ENCODE results near the gene CA10. TPM values are rescaled to one million over a fixed set of nuclear protein-coding genes. Genes with fewer than 3 reads are reported as not detected.

The CA10 gene
- total and polyA plus RNA-seq, 2 experiments from 2014 or later = 0.33 TPM; not detected in 1

- Histone ChIP-seq H3K27ac (no peak overlapping the region), H3K9me2 (replicated peaks; ENCODE audit: insufficient read depth) (no peaks in the 10 kb centered on the region), H3K4me3 (no peak overlapping the region), H3K4me1 (ENCODE audit: insufficient read depth) (no peaks in the 10 kb centered on the region), H3K9me3 (ENCODE audit: low read depth) (no peaks in the 10 kb centered on the region), H3K27me3 (no peaks in the 10 kb centered on the region), H4K20me1 (ENCODE audit: insufficient read depth, poor library complexity, severe bottlenecking) (no peaks in the 10 kb centered on the region), H3K36me3 (replicated peaks; ENCODE audit: insufficient read depth, low read depth) (no peaks in the 10 kb centered on the region), H3K79me2 (no peaks in the 10 kb centered on the region), H2AFZ (no peak overlapping the region), H3K4me2 (no peak overlapping the region)
- no peak for TF ChIP-seq EZH2phosphoT487 (IDR thresholded peaks at IDR 0.05; ENCODE audit: low read depth, severe bottlenecking, unreplicated experiment)
- TF ChIP-seq, protein P1, sequence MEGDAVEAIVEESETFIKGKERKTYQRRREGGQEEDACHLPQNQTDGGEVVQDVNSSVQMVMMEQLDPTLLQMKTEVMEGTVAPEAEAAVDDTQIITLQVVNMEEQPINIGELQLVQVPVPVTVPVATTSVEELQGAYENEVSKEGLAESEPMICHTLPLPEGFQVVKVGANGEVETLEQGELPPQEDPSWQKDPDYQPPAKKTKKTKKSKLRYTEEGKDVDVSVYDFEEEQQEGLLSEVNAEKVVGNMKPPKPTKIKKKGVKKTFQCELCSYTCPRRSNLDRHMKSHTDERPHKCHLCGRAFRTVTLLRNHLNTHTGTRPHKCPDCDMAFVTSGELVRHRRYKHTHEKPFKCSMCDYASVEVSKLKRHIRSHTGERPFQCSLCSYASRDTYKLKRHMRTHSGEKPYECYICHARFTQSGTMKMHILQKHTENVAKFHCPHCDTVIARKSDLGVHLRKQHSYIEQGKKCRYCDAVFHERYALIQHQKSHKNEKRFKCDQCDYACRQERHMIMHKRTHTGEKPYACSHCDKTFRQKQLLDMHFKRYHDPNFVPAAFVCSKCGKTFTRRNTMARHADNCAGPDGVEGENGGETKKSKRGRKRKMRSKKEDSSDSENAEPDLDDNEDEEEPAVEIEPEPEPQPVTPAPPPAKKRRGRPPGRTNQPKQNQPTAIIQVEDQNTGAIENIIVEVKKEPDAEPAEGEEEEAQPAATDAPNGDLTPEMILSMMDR (IDR thresholded peaks at IDR 0.05; ENCODE audit: poor library complexity) = no peak
- 84% methylated on average over 5 of the region's 5 CpGs for WGBS (ENCODE audit: low lambda C conversion rate, missing lambda C conversion rate)
- DNase-seq (ENCODE audit: low spot score) = no peak
Measured at GRCh38 chr17:51778842-51779241, 379.7 kb downstream of the CA10 start.

DNA sequence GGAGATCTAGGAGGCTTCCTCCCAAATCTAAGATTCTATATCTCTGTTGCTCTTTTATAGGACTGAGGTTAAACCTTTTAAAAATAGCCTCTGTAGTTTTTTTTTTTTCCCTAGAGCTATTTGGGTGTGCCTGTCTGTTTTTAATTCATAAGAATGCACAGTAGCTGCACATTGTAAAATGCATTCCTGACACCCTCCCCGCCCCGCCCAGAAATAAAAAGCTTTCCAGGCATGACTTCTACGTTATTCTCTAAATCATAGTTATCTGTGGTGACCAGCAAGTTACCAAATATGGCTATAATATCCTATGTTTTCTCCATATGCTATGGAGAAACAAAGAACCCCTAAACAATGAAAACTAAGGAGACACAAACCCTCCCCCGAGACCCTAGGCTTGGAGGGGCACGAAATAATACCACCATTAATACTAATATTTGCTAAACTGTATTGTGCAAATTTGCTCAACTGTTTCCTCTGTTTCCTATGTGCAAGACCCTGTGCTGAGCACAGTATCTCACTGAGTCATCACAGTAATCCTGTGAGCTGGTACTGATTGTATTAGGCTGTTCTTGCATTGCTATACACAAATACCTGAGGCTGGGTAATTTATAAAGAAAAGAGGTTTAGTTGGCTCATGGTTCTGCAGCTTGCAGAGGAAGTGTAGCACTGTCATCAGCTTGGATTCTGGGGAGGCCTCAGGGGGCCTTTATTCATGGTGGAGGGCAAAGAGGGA lies 388.3 kb downstream of the CA10 start:
- H4K20me1 ChIP-seq (ENCODE audit: insufficient read depth, poor library complexity, severe bottlenecking) = no peaks in the 10 kb centered on the region
- TF ChIP-seq, protein P1 (IDR thresholded peaks at IDR 0.05; ENCODE audit: poor library complexity) = no peak
- TF ChIP-seq EZH2phosphoT487 (IDR thresholded peaks at IDR 0.05; ENCODE audit: low read depth, severe bottlenecking, unreplicated experiment) (no peak), EZH2 (IDR thresholded peaks at IDR 0.05; ENCODE audit: borderline replicate concordance) (no peak)
- WGBS (ENCODE audit: low lambda C conversion rate, missing lambda C conversion rate) = 72% methylated on average over 5 of the region's 5 CpGs
- DNase-seq (ENCODE audit: low spot score) = no peak
- H3K4me3 ChIP-seq = no peak overlapping the region
- H3K4me2 ChIP-seq = no peak overlapping the region
- H3K79me2 ChIP-seq = no peaks in the 10 kb centered on the region
- H3K36me3 ChIP-seq (replicated peaks; ENCODE audit: insufficient read depth, low read depth) = no peaks in the 10 kb centered on the region
- H2AFZ ChIP-seq = no peak overlapping the region
- H3K27ac ChIP-seq = no peak overlapping the region
- H3K4me1 ChIP-seq (ENCODE audit: insufficient read depth) = no peaks in the 10 kb centered on the region
- H3K9me2 ChIP-seq (replicated peaks; ENCODE audit: insufficient read depth) = no peaks in the 10 kb centered on the region
- no peaks in the 10 kb centered on the region for H3K27me3 ChIP-seq
- H3K9me3 ChIP-seq (ENCODE audit: low read depth) = no peaks in the 10 kb centered on the region

GRCh38 chr17:51769231-51769630 lies 389.3 kb downstream of the CA10 start:
- Histone ChIP-seq H2AFZ (no peak overlapping the region), H3K27ac (no peak overlapping the region), H3K36me3 (replicated peaks; ENCODE audit: insufficient read depth, low read depth) (no peaks in the 10 kb centered on the region), H3K9me3 (ENCODE audit: low read depth) (no peaks in the 10 kb centered on the region), H3K79me2 (no peaks in the 10 kb centered on the region), H3K4me1 (ENCODE audit: insufficient read depth) (no peaks in the 10 kb centered on the region), H3K9me2 (replicated peaks; ENCODE audit: insufficient read depth) (no peaks in the 10 kb centered on the region), H3K4me2 (no peak overlapping the region), H3K27me3 (no peaks in the 10 kb centered on the region), H3K4me3 (no peak overlapping the region), H4K20me1 (ENCODE audit: insufficient read depth, poor library complexity, severe bottlenecking) (no peaks in the 10 kb centered on the region)
- 79% methylated on average over 2 of the region's 2 CpGs for WGBS (ENCODE audit: low lambda C conversion rate, missing lambda C conversion rate)
- DNase-seq (ENCODE audit: low spot score) = no peak
- TF ChIP-seq, protein P1 (IDR thresholded peaks at IDR 0.05; ENCODE audit: poor library complexity) = no peak
- TF ChIP-seq EZH2phosphoT487 (IDR thresholded peaks at IDR 0.05; ENCODE audit: low read depth, severe bottlenecking, unreplicated experiment) (no peak), EZH2 (IDR thresholded peaks at IDR 0.05; ENCODE audit: borderline replicate concordance) (no peak)
